ENCODE measurements around the gene ARNT2. TPM values are rescaled to one million over a fixed set of nuclear protein-coding genes. Genes with fewer than 3 reads are reported as not detected.
A peak's percentile ranks its signal among the peaks of the same experiment; 100 is the strongest.

ARNT2 gene
- polyA plus RNA-seq, 2 donors, result 0.33 to 0.94 TPM

DNA sequence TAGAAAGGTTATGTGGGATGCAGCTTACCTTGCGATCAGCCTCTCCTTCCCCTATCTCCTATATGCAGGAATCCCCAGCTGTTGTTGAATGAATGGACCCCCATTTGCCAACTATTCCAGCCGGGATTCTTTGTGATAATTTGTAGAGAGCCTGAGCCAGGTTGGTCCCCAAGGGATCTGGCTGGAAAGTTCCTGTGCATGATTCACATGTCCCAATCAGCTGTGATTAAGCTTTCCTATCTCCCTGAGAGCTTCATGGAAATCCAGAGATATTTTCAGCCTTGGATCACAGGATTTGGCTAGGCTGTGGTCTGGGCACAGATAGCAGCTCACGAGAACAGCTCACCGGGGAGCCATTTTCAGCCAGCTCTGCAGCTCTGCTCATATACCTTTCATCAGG is 76.7 kb downstream of the ARNT2 start:
- no peaks in the 10 kb centered on the region for H3K27me3 ChIP-seq (ENCODE audit: control insufficient read depth in 1 of 2, insufficient read depth in 2 of 2, low read length in 2 of 2)
- H3K27ac ChIP-seq (ENCODE audit: low read depth in 2 of 2, low read length in 1 of 2), result no peak overlapping the region
- no peaks in the 10 kb centered on the region for H3K9me3 ChIP-seq (ENCODE audit: control insufficient read depth in 2 of 2, insufficient read depth in 1 of 2, low read depth in 1 of 2, low read length in 1 of 2)
- 49 to 57% methylated on average over 4 of the region's 4 CpGs for WGBS, 2 donors
- H3K4me3 ChIP-seq (ENCODE audit: low read depth in 1 of 2, low read length in 2 of 2), result no peak overlapping the region
- peaks cover 3 to 19% of the 10 kb centered on the region in 2 donors for H3K4me1 ChIP-seq (ENCODE audit: control insufficient read depth in 2 of 2, insufficient read depth in 2 of 2, low read length in 1 of 2)
- H3K36me3 ChIP-seq (ENCODE audit: control insufficient read depth in 2 of 2, insufficient read depth in 2 of 2, low read length in 1 of 2), result no peaks in the 10 kb centered on the region

DNA sequence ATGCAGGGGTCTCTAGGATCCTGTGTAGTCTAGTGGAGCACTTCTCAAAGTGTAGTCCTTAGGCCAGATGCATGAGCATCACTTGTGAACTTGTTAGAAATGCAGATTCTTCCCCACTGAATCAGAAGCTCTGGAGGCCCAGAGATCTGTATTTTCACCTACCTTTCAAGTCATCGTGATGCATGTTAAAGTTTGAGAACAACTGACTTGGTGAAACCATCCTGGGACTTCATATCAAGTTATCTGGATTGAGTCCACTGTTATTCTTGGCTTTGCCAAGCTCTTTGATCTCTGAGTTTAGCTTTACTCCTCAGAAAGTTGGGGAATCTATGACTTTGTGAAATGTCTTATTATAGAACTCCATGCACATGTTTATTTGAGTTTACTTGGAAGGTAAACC is 78.5 kb downstream of the ARNT2 start:
- H3K4me1 ChIP-seq (ENCODE audit: control insufficient read depth in 2 of 2, insufficient read depth in 2 of 2, low read length in 1 of 2), result peaks cover 7 to 19% of the 10 kb centered on the region in 2 donors
- no peaks in the 10 kb centered on the region for H3K36me3 ChIP-seq (ENCODE audit: control insufficient read depth in 2 of 2, insufficient read depth in 2 of 2, low read length in 1 of 2)
- H3K9me3 ChIP-seq (ENCODE audit: control insufficient read depth in 2 of 2, insufficient read depth in 1 of 2, low read depth in 1 of 2, low read length in 1 of 2), result no peaks in the 10 kb centered on the region
- WGBS, 2 donors, result 77 to 82% methylated on average over 1 of the region's 1 CpG
- H3K4me3 ChIP-seq (ENCODE audit: low read depth in 1 of 2, low read length in 2 of 2), result no peak overlapping the region
- H3K27ac ChIP-seq (ENCODE audit: low read depth in 2 of 2, low read length in 1 of 2), result no peak overlapping the region
- H3K27me3 ChIP-seq (ENCODE audit: control insufficient read depth in 1 of 2, insufficient read depth in 2 of 2, low read length in 2 of 2), result no peaks in the 10 kb centered on the region

GRCh38 chr15:80483725-80484161 is 79.6 kb downstream of the ARNT2 start:
- H3K27ac ChIP-seq (ENCODE audit: low read depth in 2 of 2, low read length in 1 of 2), result peak overlapping the region in 1 of 2 donors; percentile 38
- H3K4me1 ChIP-seq (ENCODE audit: control insufficient read depth in 2 of 2, insufficient read depth in 2 of 2, low read length in 1 of 2), result peaks cover 7 to 16% of the 10 kb centered on the region in 2 donors
- 56 to 61% methylated on average over 2 of the region's 2 CpGs for WGBS, 2 donors
- H3K36me3 ChIP-seq (ENCODE audit: control insufficient read depth in 2 of 2, insufficient read depth in 2 of 2, low read length in 1 of 2), result no peaks in the 10 kb centered on the region
- H3K9me3 ChIP-seq (ENCODE audit: control insufficient read depth in 2 of 2, insufficient read depth in 1 of 2, low read depth in 1 of 2, low read length in 1 of 2), result no peaks in the 10 kb centered on the region
- H3K27me3 ChIP-seq (ENCODE audit: control insufficient read depth in 1 of 2, insufficient read depth in 2 of 2, low read length in 2 of 2), result no peaks in the 10 kb centered on the region
- H3K4me3 ChIP-seq (ENCODE audit: low read depth in 1 of 2, low read length in 2 of 2), result no peak overlapping the region

DNA sequence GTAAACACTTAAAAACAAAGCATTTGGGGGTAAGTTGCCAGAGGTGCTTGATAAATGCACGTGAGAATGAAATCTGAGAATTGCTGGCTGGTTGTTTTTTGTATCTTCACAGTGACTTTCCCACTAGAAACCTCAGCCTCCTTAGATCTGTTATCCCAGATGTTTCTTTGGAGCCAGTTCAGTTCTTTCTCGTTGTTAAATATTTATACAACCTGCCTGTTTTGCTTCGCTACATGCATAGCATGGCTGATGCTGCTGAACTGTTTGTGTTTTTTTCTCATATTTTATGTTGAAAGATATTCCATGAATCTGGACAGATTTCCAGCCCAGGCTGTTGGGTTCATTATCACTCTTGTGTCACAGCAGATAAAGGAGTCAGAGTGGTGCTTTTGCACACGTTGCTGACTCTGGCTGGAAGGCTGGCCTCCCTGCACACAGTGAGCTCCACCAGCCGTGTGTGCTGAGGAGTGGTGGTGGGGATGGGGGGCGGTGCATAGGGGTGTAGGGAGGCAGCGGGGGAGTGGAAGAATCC is 80.2 kb downstream of the ARNT2 start:
- no peaks in the 10 kb centered on the region for H3K36me3 ChIP-seq (ENCODE audit: control insufficient read depth in 2 of 2, insufficient read depth in 2 of 2, low read length in 1 of 2)
- H3K4me1 ChIP-seq (ENCODE audit: control insufficient read depth in 2 of 2, insufficient read depth in 2 of 2, low read length in 1 of 2), result peaks cover 7 to 14% of the 10 kb centered on the region in 2 donors
- WGBS, 2 donors, result 62 to 71% methylated on average over 7 of the region's 7 CpGs
- H3K9me3 ChIP-seq (ENCODE audit: control insufficient read depth in 2 of 2, insufficient read depth in 1 of 2, low read depth in 1 of 2, low read length in 1 of 2), result no peaks in the 10 kb centered on the region
- no peaks in the 10 kb centered on the region for H3K27me3 ChIP-seq (ENCODE audit: control insufficient read depth in 1 of 2, insufficient read depth in 2 of 2, low read length in 2 of 2)
- H3K27ac ChIP-seq (ENCODE audit: low read depth in 2 of 2, low read length in 1 of 2), result no peak overlapping the region
- no peak overlapping the region for H3K4me3 ChIP-seq (ENCODE audit: low read depth in 1 of 2, low read length in 2 of 2)

DNA sequence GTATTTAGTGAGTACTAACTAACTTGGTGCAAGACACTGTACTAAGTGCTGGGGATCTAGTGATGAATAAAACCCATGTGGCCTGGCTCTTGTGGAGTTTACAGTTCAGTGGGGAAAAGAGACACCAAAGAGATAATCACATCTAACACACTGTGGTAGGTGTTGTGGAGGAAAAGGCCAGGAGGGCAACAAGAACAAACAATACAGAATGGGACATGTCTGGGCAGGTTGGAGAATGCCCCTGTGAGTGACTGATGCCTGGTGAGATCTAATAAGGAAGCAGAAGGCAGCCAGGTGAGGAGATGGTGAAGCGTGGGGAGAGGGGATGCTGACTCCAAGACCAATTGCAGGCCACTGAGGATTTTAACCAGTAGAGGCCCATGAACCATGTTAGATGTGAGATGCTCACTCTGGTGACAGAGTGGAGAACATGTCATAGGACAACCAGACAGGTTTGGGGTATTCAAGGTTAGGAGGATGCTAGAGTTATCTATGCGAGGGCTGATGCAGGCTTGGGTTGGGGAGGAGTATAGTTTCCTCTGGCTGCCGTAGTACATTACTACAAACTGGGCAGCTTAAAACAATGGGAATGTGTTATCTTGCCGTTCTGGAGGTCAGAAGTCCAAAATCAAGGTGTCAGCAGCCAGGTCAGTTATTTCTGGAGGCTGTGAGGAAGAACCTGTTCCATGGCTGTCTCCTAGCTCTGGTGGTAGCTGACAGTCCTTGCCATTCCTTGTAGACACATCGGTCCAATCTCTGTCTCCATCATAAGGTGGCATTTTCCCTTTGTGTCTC is 81.4 kb downstream of the ARNT2 start:
- 89 to 91% methylated on average over 5 of the region's 5 CpGs for WGBS, 2 donors
- peaks cover 4 to 8% of the 10 kb centered on the region in 2 donors for H3K4me1 ChIP-seq (ENCODE audit: control insufficient read depth in 2 of 2, insufficient read depth in 2 of 2, low read length in 1 of 2)
- no peak overlapping the region for H3K27ac ChIP-seq (ENCODE audit: low read depth in 2 of 2, low read length in 1 of 2)
- H3K4me3 ChIP-seq (ENCODE audit: low read depth in 1 of 2, low read length in 2 of 2), result no peak overlapping the region
- no peaks in the 10 kb centered on the region for H3K36me3 ChIP-seq (ENCODE audit: control insufficient read depth in 2 of 2, insufficient read depth in 2 of 2, low read length in 1 of 2)
- no peaks in the 10 kb centered on the region for H3K27me3 ChIP-seq (ENCODE audit: control insufficient read depth in 1 of 2, insufficient read depth in 2 of 2, low read length in 2 of 2)
- H3K9me3 ChIP-seq (ENCODE audit: control insufficient read depth in 2 of 2, insufficient read depth in 1 of 2, low read depth in 1 of 2, low read length in 1 of 2), result no peaks in the 10 kb centered on the region

- no peak overlapping the region for H3K4me3 ChIP-seq (ENCODE audit: low read depth in 1 of 2, low read length in 2 of 2)
- 88 to 94% methylated on average over 4 of the region's 4 CpGs for WGBS, 2 donors
- no peaks in the 10 kb centered on the region for H3K27me3 ChIP-seq (ENCODE audit: control insufficient read depth in 1 of 2, insufficient read depth in 2 of 2, low read length in 2 of 2)
- no peaks in the 10 kb centered on the region for H3K9me3 ChIP-seq (ENCODE audit: control insufficient read depth in 2 of 2, insufficient read depth in 1 of 2, low read depth in 1 of 2, low read length in 1 of 2)
- no peak overlapping the region for H3K27ac ChIP-seq (ENCODE audit: low read depth in 2 of 2, low read length in 1 of 2)
- H3K36me3 ChIP-seq (ENCODE audit: control insufficient read depth in 2 of 2, insufficient read depth in 2 of 2, low read length in 1 of 2), result no peaks in the 10 kb centered on the region
- peaks cover 4 to 8% of the 10 kb centered on the region in 2 donors for H3K4me1 ChIP-seq (ENCODE audit: control insufficient read depth in 2 of 2, insufficient read depth in 2 of 2, low read length in 1 of 2)
These were observed 83.7 kb downstream of the ARNT2 start for GRCh38 chr15:80487839-80488390.

- H3K4me3 ChIP-seq (ENCODE audit: low read depth in 1 of 2, low read length in 2 of 2), result no peak overlapping the region
- H3K27me3 ChIP-seq (ENCODE audit: control insufficient read depth in 1 of 2, insufficient read depth in 2 of 2, low read length in 2 of 2), result no peaks in the 10 kb centered on the region
- peaks cover 2 to 4% of the 10 kb centered on the region in 2 donors for H3K4me1 ChIP-seq (ENCODE audit: control insufficient read depth in 2 of 2, insufficient read depth in 2 of 2, low read length in 1 of 2)
- peak overlapping the region in 1 of 2 donors; percentile 37 for H3K27ac ChIP-seq (ENCODE audit: low read depth in 2 of 2, low read length in 1 of 2)
- WGBS, 2 donors, result 56 to 57% methylated on average over 7 of the region's 7 CpGs
- no peaks in the 10 kb centered on the region for H3K36me3 ChIP-seq (ENCODE audit: control insufficient read depth in 2 of 2, insufficient read depth in 2 of 2, low read length in 1 of 2)
- no peaks in the 10 kb centered on the region for H3K9me3 ChIP-seq (ENCODE audit: control insufficient read depth in 2 of 2, insufficient read depth in 1 of 2, low read depth in 1 of 2, low read length in 1 of 2)
These were observed 84.9 kb downstream of the ARNT2 start for GRCh38 chr15:80489030-80489594.

- H3K4me1 ChIP-seq (ENCODE audit: control insufficient read depth in 2 of 2, insufficient read depth in 2 of 2, low read length in 1 of 2), result peaks cover 0 to 4% of the 10 kb centered on the region in 2 donors
- H3K27me3 ChIP-seq (ENCODE audit: control insufficient read depth in 1 of 2, insufficient read depth in 2 of 2, low read length in 2 of 2), result no peaks in the 10 kb centered on the region
- H3K4me3 ChIP-seq (ENCODE audit: low read depth in 1 of 2, low read length in 2 of 2), result no peak overlapping the region
- no peaks in the 10 kb centered on the region for H3K36me3 ChIP-seq (ENCODE audit: control insufficient read depth in 2 of 2, insufficient read depth in 2 of 2, low read length in 1 of 2)
- no peak overlapping the region for H3K27ac ChIP-seq (ENCODE audit: low read depth in 2 of 2, low read length in 1 of 2)
- H3K9me3 ChIP-seq (ENCODE audit: control insufficient read depth in 2 of 2, insufficient read depth in 1 of 2, low read depth in 1 of 2, low read length in 1 of 2), result no peaks in the 10 kb centered on the region
- WGBS, 2 donors, result 89 to 94% methylated on average over 9 of the region's 9 CpGs
These were observed 86.3 kb downstream of the ARNT2 start for GRCh38 chr15:80490431-80490990.

DNA sequence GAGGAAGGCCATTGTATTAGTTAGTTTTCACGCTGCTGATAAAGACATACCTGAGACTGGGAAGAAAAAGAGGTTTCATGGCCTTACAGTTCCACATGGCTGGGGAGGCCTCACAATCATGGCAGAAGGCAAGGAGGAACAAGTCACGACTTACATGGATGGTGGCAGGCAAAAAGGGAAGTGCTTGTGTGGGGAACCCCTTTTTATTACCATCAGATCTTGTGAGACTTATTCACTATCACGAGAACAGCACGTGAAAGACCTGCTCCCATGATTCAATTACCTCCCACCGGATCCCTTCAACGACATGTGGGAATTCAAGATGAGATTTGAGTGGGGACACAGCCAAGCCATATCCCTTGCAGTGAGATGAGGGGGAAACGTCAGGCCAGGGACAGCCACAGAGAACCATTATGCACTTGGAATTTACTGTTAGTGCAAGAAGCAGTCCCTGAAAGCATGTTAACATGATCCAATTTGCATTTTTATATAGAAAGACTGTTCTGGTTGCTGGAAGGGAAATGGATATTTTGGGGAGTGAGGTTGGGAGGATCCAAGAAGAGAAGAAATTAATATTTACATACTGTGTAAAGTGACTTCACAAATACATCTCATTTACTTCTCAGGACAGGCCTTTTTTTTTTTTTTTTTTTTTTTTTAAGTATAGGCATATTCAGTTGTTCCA is 87.1 kb downstream of the ARNT2 start:
- peaks cover 0 to 4% of the 10 kb centered on the region in 2 donors for H3K4me1 ChIP-seq (ENCODE audit: control insufficient read depth in 2 of 2, insufficient read depth in 2 of 2, low read length in 1 of 2)
- no peaks in the 10 kb centered on the region for H3K36me3 ChIP-seq (ENCODE audit: control insufficient read depth in 2 of 2, insufficient read depth in 2 of 2, low read length in 1 of 2)
- H3K9me3 ChIP-seq (ENCODE audit: control insufficient read depth in 2 of 2, insufficient read depth in 1 of 2, low read depth in 1 of 2, low read length in 1 of 2), result no peaks in the 10 kb centered on the region
- 87 to 91% methylated on average over 7 of the region's 7 CpGs for WGBS, 2 donors
- no peak overlapping the region for H3K27ac ChIP-seq (ENCODE audit: low read depth in 2 of 2, low read length in 1 of 2)
- no peaks in the 10 kb centered on the region for H3K27me3 ChIP-seq (ENCODE audit: control insufficient read depth in 1 of 2, insufficient read depth in 2 of 2, low read length in 2 of 2)
- no peak overlapping the region for H3K4me3 ChIP-seq (ENCODE audit: low read depth in 1 of 2, low read length in 2 of 2)
